ENCODE data around the gene DAP.

DNA sequence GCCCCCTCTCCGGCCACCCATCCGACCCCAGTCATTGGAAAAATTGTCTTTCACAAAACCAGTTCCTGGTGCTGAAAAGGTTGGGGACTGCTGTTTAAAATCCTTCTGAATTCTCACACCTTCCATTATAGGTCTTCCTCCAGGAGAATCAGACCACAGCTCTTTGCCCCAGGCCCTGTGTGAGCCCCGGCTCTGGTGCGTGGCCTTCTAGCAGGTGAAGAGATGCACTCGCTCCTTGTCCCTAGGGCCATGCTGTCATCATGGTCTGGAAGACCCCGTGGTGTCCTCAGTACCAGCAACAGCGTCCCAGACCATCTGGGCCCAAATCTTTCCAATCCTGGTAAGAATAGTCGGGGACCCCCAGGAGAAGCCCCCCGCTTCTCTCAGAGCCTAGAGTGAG is 95.2 kb downstream of the DAP start:
- TF ChIP-seq, protein P1, sequence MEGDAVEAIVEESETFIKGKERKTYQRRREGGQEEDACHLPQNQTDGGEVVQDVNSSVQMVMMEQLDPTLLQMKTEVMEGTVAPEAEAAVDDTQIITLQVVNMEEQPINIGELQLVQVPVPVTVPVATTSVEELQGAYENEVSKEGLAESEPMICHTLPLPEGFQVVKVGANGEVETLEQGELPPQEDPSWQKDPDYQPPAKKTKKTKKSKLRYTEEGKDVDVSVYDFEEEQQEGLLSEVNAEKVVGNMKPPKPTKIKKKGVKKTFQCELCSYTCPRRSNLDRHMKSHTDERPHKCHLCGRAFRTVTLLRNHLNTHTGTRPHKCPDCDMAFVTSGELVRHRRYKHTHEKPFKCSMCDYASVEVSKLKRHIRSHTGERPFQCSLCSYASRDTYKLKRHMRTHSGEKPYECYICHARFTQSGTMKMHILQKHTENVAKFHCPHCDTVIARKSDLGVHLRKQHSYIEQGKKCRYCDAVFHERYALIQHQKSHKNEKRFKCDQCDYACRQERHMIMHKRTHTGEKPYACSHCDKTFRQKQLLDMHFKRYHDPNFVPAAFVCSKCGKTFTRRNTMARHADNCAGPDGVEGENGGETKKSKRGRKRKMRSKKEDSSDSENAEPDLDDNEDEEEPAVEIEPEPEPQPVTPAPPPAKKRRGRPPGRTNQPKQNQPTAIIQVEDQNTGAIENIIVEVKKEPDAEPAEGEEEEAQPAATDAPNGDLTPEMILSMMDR (conservative IDR thresholded peaks at IDR 0.05; ENCODE audit: low read depth, low read length), result no peak
- TF ChIP-seq FOS (IDR thresholded peaks at IDR 0.05; ENCODE audit: low read depth, low read length), result no peak
